CD8-positive, alpha-beta memory T cell (primary cell): ENCODE measurements around the gene PTGES2. TPM values are rescaled to one million over a fixed set of nuclear protein-coding genes. Genes with fewer than 3 reads are reported as not detected.
A peak's percentile ranks its signal among the peaks of the same experiment; 100 is the strongest.
"Not testable (repeated sequence)": the region's sequence is repeated elsewhere in the genome, so short reads cannot be mapped to it uniquely, and the experiment has no call there.

Experiments
- CTCF ChIA-PET: fragments of 350-600 bp; sonication (Branson Sonifier 250); formaldehyde crosslinking; loops from one replicate; lab custom pipeline; 2021; ENCODE audit warnings: antibody characterized with exemption; lab: Charles Lee
- POLR2A ChIA-PET: fragments of 350-600 bp; sonication (Branson Sonifier 250); formaldehyde crosslinking; loops from one replicate; lab custom pipeline; 2021; ENCODE audit warnings: antibody characterized with exemption; lab: Charles Lee
- DNase-seq, 5 donors: peaks; one replicate each; pipeline versions ENCODE4 v3.0.0 to v3.0.0-alpha.2; 2020 to 2022; ENCODE audit warnings: mixed read lengths in 1 of 5
- H3K27ac ChIP-seq: one replicate; pipeline ENCODE4 v1.7.0; 2013; ENCODE audit warnings: low read depth, mild to moderate bottlenecking, low read length, moderate library complexity
- H3K27me3 ChIP-seq: 2 replicates; pipeline ENCODE4 v1.7.0; 2013; ENCODE audit warnings: low read length, mild to moderate bottlenecking; ENCODE audit not compliant: insufficient read depth, poor library complexity, severe bottlenecking
- H3K36me3 ChIP-seq: 2 replicates; pipeline ENCODE4 v1.7.0; 2013; ENCODE audit warnings: mild to moderate bottlenecking, low read length, moderate library complexity; ENCODE audit not compliant: insufficient read depth
- H3K4me1 ChIP-seq: 2 replicates; pipeline ENCODE4 v1.7.0; 2013; ENCODE audit warnings: mild to moderate bottlenecking, low read length, moderate library complexity; ENCODE audit not compliant: insufficient read depth
- H3K4me3 ChIP-seq: 2 replicates; pipeline ENCODE4 v1.7.0; 2013; ENCODE audit warnings: mild to moderate bottlenecking, low read length
- H3K9me3 ChIP-seq: 2 replicates; pipeline ENCODE4 v1.7.0; 2013; ENCODE audit warnings: mild to moderate bottlenecking, low read length
- H3K27ac Mint-ChIP-seq, 8 donors: one replicate each; pipeline ENCODE4 v1.8.0; 2020 to 2021; ENCODE audit warnings: mixed read lengths in 8 of 8, mild to moderate bottlenecking in 6 of 8, inconsistent platforms in 3 of 8, moderate library complexity in 3 of 8
- H3K27me3 Mint-ChIP-seq, 2 donors: one replicate each; pipeline ENCODE4 v1.8.0; 2020 to 2021; ENCODE audit warnings: mixed read lengths in 2 of 2, mild to moderate bottlenecking in 1 of 2, moderate library complexity in 1 of 2
- H3K36me3 Mint-ChIP-seq, 3 donors: one replicate each; pipeline ENCODE4 v1.8.0; 2020 to 2021; ENCODE audit warnings: mixed read lengths in 3 of 3, inconsistent platforms in 1 of 3, mild to moderate bottlenecking in 1 of 3
- H3K4me1 Mint-ChIP-seq, 3 donors: one replicate each; pipeline ENCODE4 v1.8.0; 2020 to 2021; ENCODE audit warnings: mixed read lengths in 3 of 3, inconsistent platforms in 1 of 3, mild to moderate bottlenecking in 1 of 3
- H3K4me3 Mint-ChIP-seq, 7 donors: one replicate each; pipeline ENCODE4 v1.8.0; 2020 to 2021; ENCODE audit warnings: mixed read lengths in 7 of 7, mild to moderate bottlenecking in 6 of 7, moderate library complexity in 4 of 7, inconsistent platforms in 2 of 7
- H3K9me3 Mint-ChIP-seq, 5 donors: one replicate each; pipeline ENCODE4 v1.8.0; 2020 to 2022; ENCODE audit warnings: mixed read lengths in 5 of 5, mild to moderate bottlenecking in 3 of 5, moderate library complexity in 2 of 5, inconsistent platforms in 1 of 5
- polyA plus RNA-seq: library from polyadenylated mRNA; unstranded; fragments of 300-500 nt; fragmentation: Illumina TruSeq; gene quantifications from one replicate; pipeline ENCODE4 v1.2.3, GENCODE V29; 2021
- total RNA-seq, 2 experiments: library from RNA; stranded (reverse); gene quantifications; one replicate each; pipeline ENCODE4 v1.2.3, GENCODE V29; 2021

PTGES2 gene
- total and polyA plus RNA-seq, 3 experiments from 2014 or later, result 51.7 to 68.3 (median 67.0) TPM

DNA sequence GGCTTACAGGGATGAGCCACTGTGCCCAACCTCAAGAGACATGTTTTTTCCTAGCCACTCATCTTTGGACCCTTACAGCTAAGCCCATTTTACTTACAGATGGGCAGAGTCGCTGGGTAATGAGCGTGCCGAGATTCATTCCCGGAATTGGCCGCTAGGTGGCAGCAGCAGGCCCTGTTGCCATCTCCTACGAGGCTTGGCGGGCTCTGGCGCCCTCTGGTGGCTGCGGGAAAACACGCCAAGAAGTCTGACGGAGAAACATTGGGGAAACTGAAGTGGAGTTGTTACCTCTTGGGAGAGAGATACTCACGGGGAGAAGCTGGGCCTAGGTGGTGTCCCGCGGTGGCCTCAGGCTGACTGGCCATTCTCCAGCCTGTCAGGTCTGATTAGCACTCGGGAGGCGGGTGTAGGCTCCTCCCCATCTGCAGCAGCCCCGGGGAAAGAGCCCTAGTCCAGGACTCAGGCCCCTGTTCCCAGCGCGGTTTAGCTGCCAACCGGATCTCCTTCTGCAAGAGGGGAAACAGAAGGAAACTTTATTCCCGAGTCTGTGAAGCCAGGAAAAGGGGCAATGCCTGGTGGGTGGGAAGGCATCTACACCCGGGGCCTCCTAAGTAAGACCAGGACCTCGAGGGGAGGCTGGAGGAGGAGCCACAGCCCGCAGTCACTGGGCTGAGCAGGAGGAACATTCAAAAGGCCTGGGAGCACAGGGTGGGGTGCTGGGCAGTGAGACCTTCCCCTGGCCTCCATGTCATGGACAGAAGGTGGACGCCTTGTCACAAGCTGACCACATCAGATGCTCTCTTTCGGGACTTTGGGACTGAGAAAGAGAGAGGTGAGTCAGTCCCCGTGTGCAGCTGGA is 9.7 kb downstream of the PTGES2 start:
- POLR2A ChIA-PET, result interaction anchor here (0.5 to 1.1 kb wide), 2 partner anchors 46 to 58 kb away, joined by 3 read pairs; no protein-coding TSS in a partner anchor
- no peaks in the 10 kb centered on the region for H3K9me3 Mint-ChIP-seq

DNA sequence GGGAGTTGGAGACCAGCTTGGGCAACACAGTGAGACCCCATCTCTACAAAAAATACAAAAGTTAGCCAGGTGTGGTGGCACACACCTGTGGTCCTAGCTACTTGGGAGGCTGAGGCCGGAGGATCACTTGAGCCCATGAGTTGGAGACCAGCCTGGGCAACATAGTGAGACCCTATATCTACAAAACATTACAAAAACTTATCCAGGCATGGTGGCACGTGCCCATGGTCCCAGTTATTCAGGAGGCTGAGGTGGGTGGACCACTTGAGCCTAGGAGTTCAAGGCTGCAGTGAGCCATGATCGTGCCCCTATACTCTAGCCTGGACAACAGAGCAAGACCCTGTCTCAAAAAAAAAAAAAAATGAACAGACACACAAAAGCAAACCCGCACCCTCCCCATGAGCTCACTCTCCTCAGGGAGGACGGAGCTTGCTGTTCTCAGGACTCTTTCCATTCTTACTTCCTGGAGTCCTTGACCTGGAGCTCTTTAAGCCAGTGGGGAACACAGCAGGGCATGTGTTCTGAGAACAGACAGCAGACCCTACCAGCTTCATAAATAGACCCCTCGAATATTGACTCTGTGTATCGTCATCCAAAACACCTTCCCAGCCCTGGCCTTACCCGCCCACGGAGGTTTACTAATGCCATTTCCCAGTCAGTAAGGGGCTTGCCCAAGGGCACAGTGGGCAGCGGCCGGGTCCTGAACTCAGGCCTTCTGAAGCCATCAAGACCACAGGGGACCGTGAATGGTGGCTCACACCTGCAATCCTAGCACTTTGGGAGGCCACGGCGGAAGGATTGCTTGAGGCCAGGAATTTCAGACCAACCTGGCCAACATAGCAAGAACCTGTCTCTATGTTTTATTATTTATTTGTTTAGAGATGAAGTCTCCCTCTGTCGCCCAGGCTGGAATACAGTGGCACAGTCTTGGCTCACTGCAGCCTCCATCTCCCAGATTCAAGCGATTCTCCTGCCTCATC is 11.1 kb downstream of the PTGES2 start:
- Mint-ChIP-seq H3K4me3 (no peak overlapping the region), H3K9me3 (no peaks in the 10 kb centered on the region), H3K4me1 (peaks cover 4 to 9% (median 6%) of the 10 kb centered on the region in 3 donors), H3K27ac (no peak overlapping the region), H3K27me3 (no peaks in the 10 kb centered on the region), H3K36me3 (peaks cover 0 to 25% (median 3%) of the 10 kb centered on the region in 3 donors)
- no peak overlapping the region for H3K4me3 ChIP-seq
- DNase-seq, result peak in 1 of 5 donors; percentile 42
- ChIA-PET CTCF (interaction anchor here (0.7 to 3.3 kb wide), 10 partner anchors 11 to 174 kb away, joined by 3 to 31 read pairs (median 7); partner anchors contain the start of genes CIZ1 and PTGES2), POLR2A (interaction anchor here (0.5 to 1.1 kb wide), 3 partner anchors 33 to 720 kb away, joined by 3 to 4 read pairs (median 3); partner anchors contain the start of gene SLC2A8)
- peaks cover 10% of the 10 kb centered on the region for H3K36me3 ChIP-seq
- H3K4me1 ChIP-seq, result peaks cover 11% of the 10 kb centered on the region
- peak overlapping the region; percentile 2 for H3K27ac ChIP-seq
- no peaks in the 10 kb centered on the region for H3K27me3 ChIP-seq
- no peaks in the 10 kb centered on the region for H3K9me3 ChIP-seq

More for the DNA sequence above, 9.7 kb downstream of the PTGES2 start:
- H3K36me3 Mint-ChIP-seq, result peaks cover 0 to 33% (median 3%) of the 10 kb centered on the region in 3 donors
- Histone ChIP-seq H3K27me3 (no peaks in the 10 kb centered on the region), H3K27ac (peak overlapping the region; percentile 25), H3K4me1 (peaks cover 11% of the 10 kb centered on the region), H3K4me3 (no peak overlapping the region), H3K36me3 (peaks cover 10% of the 10 kb centered on the region), H3K9me3 (no peaks in the 10 kb centered on the region)
- CTCF ChIA-PET, result interaction anchor here (0.6 to 3.3 kb wide), 32 partner anchors 9 to 891 kb away, joined by 3 to 31 read pairs (median 4); partner anchors contain the start of genes CIZ1, EEIG1, PTGES2 and SLC25A25
- no peaks in the 10 kb centered on the region for H3K27me3 Mint-ChIP-seq
- peak overlapping the region in 2 of 7 donors; percentile 26 to 55 for H3K4me3 Mint-ChIP-seq
- DNase-seq, result peak; percentile 86 to 98 (median 95)
- H3K27ac Mint-ChIP-seq, result peak overlapping the region in 4 of 8 donors; percentile 21 to 84 (median 44)
- H3K4me1 Mint-ChIP-seq, result peaks cover 4 to 9% (median 6%) of the 10 kb centered on the region in 3 donors

DNA sequence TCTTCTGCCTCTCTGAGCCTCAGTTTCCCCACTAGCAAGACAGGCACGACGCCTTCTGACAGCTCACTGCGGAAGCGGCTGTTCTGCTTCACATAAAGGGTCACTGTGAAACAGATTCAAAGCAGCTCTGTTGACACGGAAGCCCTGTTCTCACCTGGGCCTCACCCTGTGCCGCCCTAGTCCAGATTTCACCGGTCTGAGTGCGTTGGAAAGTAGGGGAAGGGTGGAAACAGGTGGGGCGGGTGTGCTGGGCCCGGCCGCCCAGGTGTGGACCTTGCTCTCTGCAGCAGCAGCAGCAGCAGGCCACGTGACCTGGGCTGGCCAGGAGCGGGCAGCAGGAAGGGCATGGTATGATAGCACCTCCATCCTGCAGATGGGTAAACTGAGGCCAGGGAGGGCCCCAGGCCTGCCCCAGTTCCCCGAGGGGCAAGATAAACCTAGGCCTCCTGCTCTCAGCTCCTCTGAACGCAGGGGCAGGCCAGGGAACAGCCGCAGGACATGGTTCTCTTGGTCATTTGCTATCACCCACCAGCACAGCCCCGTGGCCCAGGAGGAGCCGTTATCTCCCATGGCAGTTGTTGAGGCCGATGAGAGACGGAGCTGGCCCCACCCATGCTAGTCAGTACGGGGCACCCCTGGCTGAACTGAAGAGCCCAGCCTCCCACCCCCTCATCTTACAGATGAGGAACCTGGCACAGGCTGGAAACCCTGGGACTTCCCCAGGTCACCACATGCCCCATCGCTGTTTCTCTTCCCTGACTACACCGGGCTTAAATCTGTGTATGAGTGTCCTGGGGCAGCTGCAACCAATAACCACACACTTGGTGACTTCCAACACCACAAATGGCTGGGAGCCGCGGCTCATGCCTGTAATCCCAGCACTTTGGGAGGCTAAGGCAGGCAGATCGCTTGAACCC is 12.1 kb downstream of the PTGES2 start:
- no peaks in the 10 kb centered on the region for H3K27me3 ChIP-seq
- H3K9me3 Mint-ChIP-seq, result no peaks in the 10 kb centered on the region
- no peak overlapping the region for H3K27ac Mint-ChIP-seq
- no peaks in the 10 kb centered on the region for H3K27me3 Mint-ChIP-seq
- H3K9me3 ChIP-seq, result no peaks in the 10 kb centered on the region
- peaks cover 10% of the 10 kb centered on the region for H3K36me3 ChIP-seq
- peaks cover 0 to 19% (median 3%) of the 10 kb centered on the region in 3 donors for H3K36me3 Mint-ChIP-seq
- H3K27ac ChIP-seq, result peak overlapping the region; percentile 38
- peak in 1 of 5 donors; percentile 43 for DNase-seq
- no peak overlapping the region for H3K4me3 Mint-ChIP-seq
- H3K4me1 Mint-ChIP-seq, result peaks cover 4 to 9% (median 6%) of the 10 kb centered on the region in 3 donors
- peaks cover 11% of the 10 kb centered on the region for H3K4me1 ChIP-seq
- POLR2A ChIA-PET, result interaction anchor here (0.5 to 1.0 kb wide), 2 partner anchors 42 to 719 kb away, joined by 3 to 4 read pairs; partner anchors contain the start of gene SLC2A8
- H3K4me3 ChIP-seq, result no peak overlapping the region
- CTCF ChIA-PET, result interaction anchor here (0.7 to 3.3 kb wide), 7 partner anchors 11 to 173 kb away, joined by 3 to 31 read pairs (median 4); partner anchors contain the start of gene PTGES2

DNA sequence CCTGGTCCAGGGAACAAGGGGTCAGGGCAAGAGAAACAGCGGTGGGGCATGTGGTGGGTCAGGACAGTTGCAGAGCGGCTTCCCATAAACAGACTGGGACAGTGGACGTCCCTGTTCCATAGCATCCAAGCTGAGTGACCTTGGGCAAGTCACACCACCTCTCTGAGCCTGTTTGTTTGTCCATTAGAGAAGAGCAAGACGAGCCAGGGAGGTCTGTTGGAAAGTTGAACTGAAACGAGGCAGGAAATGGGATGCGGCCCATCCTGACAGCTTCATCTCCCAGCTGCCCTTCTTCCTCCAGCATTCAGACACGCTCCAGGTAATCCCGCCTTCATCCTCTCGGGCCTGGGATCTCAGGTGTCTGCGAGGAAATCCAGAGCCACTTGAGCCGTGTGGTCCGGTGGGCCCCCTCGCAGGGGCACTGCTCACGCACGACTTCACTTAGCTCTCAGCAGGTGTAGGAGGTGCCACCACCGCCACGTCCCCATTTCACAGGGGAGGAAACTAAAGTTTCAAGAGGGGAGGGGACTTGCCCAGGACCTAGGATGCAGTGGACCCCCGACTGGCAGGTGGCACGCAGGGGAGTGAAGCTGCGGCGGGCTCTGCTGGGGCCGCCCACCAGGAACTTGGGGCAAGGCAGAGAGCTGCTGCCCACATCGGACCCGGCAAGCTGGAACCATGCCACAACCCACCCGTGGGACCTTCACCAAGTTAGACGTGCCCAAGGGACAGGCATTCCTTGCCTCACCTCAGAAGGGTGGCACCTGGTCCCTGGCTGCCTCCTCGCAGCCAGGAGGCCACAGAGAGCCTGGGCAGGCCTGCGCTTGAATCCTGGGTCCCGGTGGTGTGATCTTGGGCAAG is 13.0 kb downstream of the PTGES2 start:
- peaks cover 0 to 20% (median 3%) of the 10 kb centered on the region in 3 donors for H3K36me3 Mint-ChIP-seq
- H3K4me1 Mint-ChIP-seq, result peaks cover 6 to 9% (median 8%) of the 10 kb centered on the region in 3 donors
- no peaks in the 10 kb centered on the region for H3K27me3 Mint-ChIP-seq
- DNase-seq, result peak in 1 of 5 donors; percentile 45
- no peak overlapping the region for H3K4me3 Mint-ChIP-seq
- no peaks in the 10 kb centered on the region for H3K9me3 ChIP-seq
- no peaks in the 10 kb centered on the region for H3K27me3 ChIP-seq
- H3K27ac ChIP-seq, result peak overlapping the region; percentile 38
- H3K9me3 Mint-ChIP-seq, result no peaks in the 10 kb centered on the region
- H3K36me3 ChIP-seq, result peaks cover 10% of the 10 kb centered on the region
- ChIA-PET POLR2A (interaction anchor here (1.0 kb wide), 1 partner anchor 41 kb away, joined by 3 read pairs; no protein-coding TSS in a partner anchor), CTCF (interaction anchor here (0.6 to 1.4 kb wide), 3 partner anchors 45 to 171 kb away, joined by 3 to 4 read pairs (median 4); no protein-coding TSS in a partner anchor)
- H3K4me1 ChIP-seq, result peaks cover 11% of the 10 kb centered on the region
- H3K27ac Mint-ChIP-seq, result no peak overlapping the region
- H3K4me3 ChIP-seq, result no peak overlapping the region

DNA sequence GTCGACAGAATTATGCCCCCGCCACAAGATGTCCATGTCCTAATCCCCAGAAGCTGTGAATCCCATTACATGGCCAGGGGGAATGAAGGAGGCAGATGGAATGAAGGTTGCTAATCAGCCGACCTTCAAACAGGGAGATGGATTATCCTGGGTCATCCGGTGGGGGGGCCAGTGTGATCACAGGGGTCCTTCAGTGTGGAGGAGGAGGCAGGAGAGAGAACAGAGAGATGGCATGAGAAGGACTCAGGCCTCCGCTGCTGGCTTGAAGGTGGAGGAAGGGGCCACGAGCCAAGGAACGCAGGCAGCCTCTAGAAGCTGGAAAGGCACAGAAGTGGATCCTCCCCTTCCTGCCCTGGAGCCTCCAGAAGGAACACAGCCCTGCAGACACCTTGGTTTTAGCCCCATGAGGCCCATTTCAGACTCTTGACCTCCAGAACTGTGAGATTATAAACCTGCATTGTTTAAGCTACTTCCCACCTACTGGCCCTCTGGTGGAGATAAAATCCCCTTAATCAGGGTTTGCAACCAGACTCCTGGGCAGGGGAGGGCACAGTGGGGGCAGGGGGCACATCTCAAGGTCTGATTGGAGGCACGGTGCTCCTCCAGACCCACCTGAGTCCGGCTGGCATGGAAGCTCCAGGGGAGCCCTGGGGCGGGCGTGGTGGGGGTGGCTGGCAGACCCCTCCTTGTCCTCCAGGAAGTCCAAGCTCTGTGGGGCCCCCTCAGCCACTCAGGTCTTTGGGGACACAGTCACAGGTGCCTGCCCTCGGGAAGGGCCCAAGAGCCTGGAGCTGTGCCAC is 13.8 kb downstream of the PTGES2 start:
- ChIA-PET CTCF (interaction anchor here (0.6 to 1.4 kb wide), 2 partner anchors 44 to 170 kb away, joined by 4 read pairs; no protein-coding TSS in a partner anchor), POLR2A (interaction anchor here (0.6 to 1.2 kb wide), 3 partner anchors 16 to 159 kb away, joined by 3 to 4 read pairs (median 3); no protein-coding TSS in a partner anchor)
- Mint-ChIP-seq H3K27ac (peak overlapping the region in 1 of 8 donors; percentile 66), H3K4me1 (peaks cover 6 to 9% (median 9%) of the 10 kb centered on the region in 3 donors), H3K4me3 (no peak overlapping the region), H3K9me3 (no peaks in the 10 kb centered on the region), H3K36me3 (peaks cover 0 to 26% (median 5%) of the 10 kb centered on the region in 3 donors), H3K27me3 (no peaks in the 10 kb centered on the region)
- H3K9me3 ChIP-seq, result no peaks in the 10 kb centered on the region
- H3K4me3 ChIP-seq, result no peak overlapping the region
- H3K27me3 ChIP-seq, result no peaks in the 10 kb centered on the region
- peaks cover 11% of the 10 kb centered on the region for H3K4me1 ChIP-seq
- no peak overlapping the region for H3K27ac ChIP-seq
- peak in 1 of 5 donors; percentile 33 for DNase-seq
- H3K36me3 ChIP-seq, result peaks cover 10% of the 10 kb centered on the region

DNA sequence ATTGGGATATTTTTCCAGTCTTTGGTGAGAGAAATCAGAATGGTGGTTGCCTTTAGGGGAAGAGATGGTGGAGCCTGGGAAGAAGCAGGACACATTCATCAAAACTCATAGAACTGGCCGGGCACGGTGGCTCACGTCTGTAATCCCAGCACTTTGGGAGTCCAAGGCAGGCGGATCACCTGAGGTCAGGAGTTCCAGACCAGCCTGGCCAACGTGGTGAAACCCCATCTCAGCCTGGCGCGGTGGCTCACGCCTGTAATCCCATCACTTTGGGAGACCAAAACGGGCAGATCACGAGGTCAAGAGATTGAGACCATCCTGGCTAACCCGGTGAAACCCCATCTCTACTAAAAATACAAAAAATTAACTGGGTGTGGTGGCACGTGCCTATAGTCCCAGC is 15.8 kb downstream of the PTGES2 start:
- H3K4me1 Mint-ChIP-seq, CTCF ChIA-PET, H3K27me3 ChIP-seq: not testable (repeated sequence)

More for the DNA sequence above, 15.8 kb downstream of the PTGES2 start:
- H3K4me3 Mint-ChIP-seq, H3K4me3 ChIP-seq, H3K9me3 ChIP-seq, H3K9me3 Mint-ChIP-seq, H3K27me3 Mint-ChIP-seq, POLR2A ChIA-PET, H3K4me1 ChIP-seq, H3K27ac ChIP-seq: not testable (repeated sequence)
- H3K36me3 Mint-ChIP-seq, result peaks cover 0 to 44% (median 5%) of the 10 kb centered on the region in 3 donors
- DNase-seq, result peak in 1 of 5 donors; percentile 35
- H3K36me3 ChIP-seq, result peaks cover 24% of the 10 kb centered on the region
- peak overlapping the region in 2 of 8 donors; percentile 41 to 68 for H3K27ac Mint-ChIP-seq
